Measurements from ENCODE around the gene P2RY6.

P2RY6 gene

DNA sequence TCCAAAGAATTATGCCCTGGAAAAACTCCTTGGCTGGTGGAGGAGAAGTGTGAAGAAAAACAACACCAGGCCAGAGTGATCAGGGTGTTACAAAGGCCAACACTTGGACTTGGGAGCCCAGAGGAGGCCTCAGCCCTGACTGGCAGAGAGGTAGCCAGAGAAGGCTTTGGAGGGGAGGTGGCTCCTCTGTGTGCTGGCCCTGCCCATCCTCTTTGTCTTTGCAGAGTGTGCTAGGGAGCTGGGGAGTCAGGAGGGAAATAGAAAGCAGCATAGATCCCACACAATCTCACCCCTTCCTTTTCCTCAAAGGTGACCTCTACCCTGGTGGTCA is 12.0 kb upstream of the P2RY6 start:
- Histone ChIP-seq H3K27me3 (replicated peaks; ENCODE audit: control insufficient read depth, insufficient read depth, low read length, poor library complexity, severe bottlenecking) (peaks cover 8% of the 10 kb centered on the region), H3K36me3 (ENCODE audit: control insufficient read depth, insufficient read depth, low read length) (no peaks in the 10 kb centered on the region), H3K4me1 (ENCODE audit: control insufficient read depth, insufficient read depth, low read length, poor library complexity, severe bottlenecking) (no peaks in the 10 kb centered on the region), H3K27ac (ENCODE audit: insufficient read depth, low read length, poor library complexity, severe bottlenecking) (no peak overlapping the region), H3K4me3 (ENCODE audit: insufficient read depth, low read depth, low read length, poor library complexity, severe bottlenecking) (no peak overlapping the region), H3K9me3 (ENCODE audit: control insufficient read depth, low read length) (no peaks in the 10 kb centered on the region)
- no peak for DNase-seq

- no peaks in the 10 kb centered on the region for H3K9me3 ChIP-seq (ENCODE audit: control insufficient read depth, low read length)
- no peak overlapping the region for H3K27ac ChIP-seq (ENCODE audit: insufficient read depth, low read length, poor library complexity, severe bottlenecking)
- H3K27me3 ChIP-seq (replicated peaks; ENCODE audit: control insufficient read depth, insufficient read depth, low read length, poor library complexity, severe bottlenecking) = peaks cover 9% of the 10 kb centered on the region
- no peaks in the 10 kb centered on the region for H3K4me1 ChIP-seq (ENCODE audit: control insufficient read depth, insufficient read depth, low read length, poor library complexity, severe bottlenecking)
- H3K36me3 ChIP-seq (ENCODE audit: control insufficient read depth, insufficient read depth, low read length) = no peaks in the 10 kb centered on the region
- no peak for DNase-seq
- H3K4me3 ChIP-seq (ENCODE audit: insufficient read depth, low read depth, low read length, poor library complexity, severe bottlenecking) = no peak overlapping the region
These were observed 9.2 kb upstream of the P2RY6 start for GRCh38 chr11:73262851-73263495.

DNA sequence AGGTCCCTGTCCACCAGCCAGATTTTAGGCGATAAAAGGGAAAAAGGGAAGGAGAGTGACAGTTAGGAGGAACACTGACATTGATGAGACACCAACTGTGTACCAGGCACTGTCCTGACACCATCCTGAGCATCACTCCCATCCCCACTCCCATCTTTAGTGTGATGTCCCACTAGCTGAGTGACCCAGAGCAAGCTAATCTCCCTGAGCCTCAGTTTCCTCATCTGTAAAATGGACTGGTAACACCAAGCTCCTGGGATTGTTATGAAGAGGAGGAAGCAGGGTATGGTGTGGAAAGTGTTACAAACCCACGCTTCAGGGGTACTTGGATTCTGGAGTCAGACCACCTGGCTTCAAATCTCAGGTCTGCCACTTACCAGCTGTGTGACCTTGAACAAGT is 8.5 kb upstream of the P2RY6 start:
- Histone ChIP-seq H3K27ac (ENCODE audit: insufficient read depth, low read length, poor library complexity, severe bottlenecking) (no peak overlapping the region), H3K4me3 (ENCODE audit: insufficient read depth, low read depth, low read length, poor library complexity, severe bottlenecking) (no peak overlapping the region), H3K9me3 (ENCODE audit: control insufficient read depth, low read length) (no peaks in the 10 kb centered on the region), H3K4me1 (ENCODE audit: control insufficient read depth, insufficient read depth, low read length, poor library complexity, severe bottlenecking) (no peaks in the 10 kb centered on the region), H3K27me3 (replicated peaks; ENCODE audit: control insufficient read depth, insufficient read depth, low read length, poor library complexity, severe bottlenecking) (peaks cover 9% of the 10 kb centered on the region), H3K36me3 (ENCODE audit: control insufficient read depth, insufficient read depth, low read length) (no peaks in the 10 kb centered on the region)
- DNase-seq = no peak

- Histone ChIP-seq H3K27me3 (replicated peaks; ENCODE audit: control insufficient read depth, insufficient read depth, low read length, poor library complexity, severe bottlenecking) (peaks cover 9% of the 10 kb centered on the region), H3K27ac (ENCODE audit: insufficient read depth, low read length, poor library complexity, severe bottlenecking) (no peak overlapping the region), H3K4me1 (ENCODE audit: control insufficient read depth, insufficient read depth, low read length, poor library complexity, severe bottlenecking) (no peaks in the 10 kb centered on the region), H3K9me3 (ENCODE audit: control insufficient read depth, low read length) (no peaks in the 10 kb centered on the region), H3K4me3 (ENCODE audit: insufficient read depth, low read depth, low read length, poor library complexity, severe bottlenecking) (no peak overlapping the region), H3K36me3 (ENCODE audit: control insufficient read depth, insufficient read depth, low read length) (no peaks in the 10 kb centered on the region)
- DNase-seq = no peak
These were observed 6.8 kb upstream of the P2RY6 start for GRCh38 chr11:73265278-73265810.

DNA sequence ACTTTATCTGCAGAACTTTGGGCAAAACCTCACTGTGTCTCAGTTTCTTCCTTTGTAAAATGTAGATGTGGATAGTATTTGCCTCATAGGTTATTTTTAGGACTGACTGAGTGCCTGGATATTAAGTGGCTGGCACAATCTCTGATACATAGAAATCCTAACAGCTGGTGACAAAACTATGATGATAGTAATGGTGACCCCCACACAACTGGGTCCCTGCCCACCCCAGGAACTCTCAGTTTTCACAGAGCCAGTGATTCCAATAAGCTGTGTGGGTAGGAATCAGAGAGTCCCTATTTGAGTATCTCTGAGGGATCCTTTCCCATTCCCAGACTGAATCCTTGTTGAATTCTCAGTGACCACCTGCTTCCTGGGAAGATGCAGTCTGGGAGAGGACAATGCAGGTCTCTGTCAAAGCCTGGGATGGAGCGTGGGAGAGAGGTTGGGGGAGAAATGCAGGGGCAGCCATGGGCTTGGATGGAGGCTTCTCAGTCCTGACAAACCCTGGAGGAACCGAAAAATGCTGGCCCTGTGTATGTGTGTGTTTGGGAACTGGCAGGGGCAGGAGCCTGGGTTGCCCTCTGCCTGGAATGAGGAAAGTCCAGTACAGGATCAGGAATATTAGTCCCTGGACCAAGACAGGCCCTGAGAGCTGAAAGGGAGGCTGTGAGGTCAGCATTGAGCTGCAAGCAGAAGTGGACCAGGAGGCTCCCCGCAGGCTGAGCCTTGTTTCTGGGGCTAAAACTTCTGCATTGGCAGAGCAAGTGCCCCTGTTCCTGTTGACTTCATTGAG is 6.1 kb upstream of the P2RY6 start:
- no peak for DNase-seq
- Histone ChIP-seq H3K27ac (ENCODE audit: insufficient read depth, low read length, poor library complexity, severe bottlenecking) (no peak overlapping the region), H3K4me3 (ENCODE audit: insufficient read depth, low read depth, low read length, poor library complexity, severe bottlenecking) (no peak overlapping the region), H3K27me3 (replicated peaks; ENCODE audit: control insufficient read depth, insufficient read depth, low read length, poor library complexity, severe bottlenecking) (peaks cover 9% of the 10 kb centered on the region), H3K36me3 (ENCODE audit: control insufficient read depth, insufficient read depth, low read length) (no peaks in the 10 kb centered on the region), H3K4me1 (ENCODE audit: control insufficient read depth, insufficient read depth, low read length, poor library complexity, severe bottlenecking) (no peaks in the 10 kb centered on the region), H3K9me3 (ENCODE audit: control insufficient read depth, low read length) (no peaks in the 10 kb centered on the region)

DNA sequence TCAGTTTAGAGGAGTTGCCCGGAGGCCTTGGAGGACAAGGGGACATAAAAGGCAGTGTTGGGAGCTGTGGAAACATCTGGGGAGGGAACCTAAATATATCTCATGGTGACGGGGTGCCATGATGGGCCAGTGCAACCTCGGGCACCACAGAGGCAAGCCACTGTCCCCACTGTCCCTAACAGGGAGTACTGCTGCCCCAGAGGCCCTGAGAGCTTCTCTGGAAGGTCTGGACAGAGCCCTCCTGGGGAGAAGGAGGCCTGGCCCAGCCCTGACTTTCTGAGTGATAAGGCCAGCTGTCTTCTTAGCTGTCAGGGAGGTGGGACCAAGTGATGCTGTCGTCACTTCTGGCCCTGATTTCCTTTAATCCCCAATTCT is 5.5 kb upstream of the P2RY6 start:
- no peaks in the 10 kb centered on the region for H3K4me1 ChIP-seq (ENCODE audit: control insufficient read depth, insufficient read depth, low read length, poor library complexity, severe bottlenecking)
- peaks cover 9% of the 10 kb centered on the region for H3K27me3 ChIP-seq (replicated peaks; ENCODE audit: control insufficient read depth, insufficient read depth, low read length, poor library complexity, severe bottlenecking)
- H3K9me3 ChIP-seq (ENCODE audit: control insufficient read depth, low read length) = no peaks in the 10 kb centered on the region
- H3K27ac ChIP-seq (ENCODE audit: insufficient read depth, low read length, poor library complexity, severe bottlenecking) = no peak overlapping the region
- no peak overlapping the region for H3K4me3 ChIP-seq (ENCODE audit: insufficient read depth, low read depth, low read length, poor library complexity, severe bottlenecking)
- no peak for DNase-seq
- no peaks in the 10 kb centered on the region for H3K36me3 ChIP-seq (ENCODE audit: control insufficient read depth, insufficient read depth, low read length)

DNA sequence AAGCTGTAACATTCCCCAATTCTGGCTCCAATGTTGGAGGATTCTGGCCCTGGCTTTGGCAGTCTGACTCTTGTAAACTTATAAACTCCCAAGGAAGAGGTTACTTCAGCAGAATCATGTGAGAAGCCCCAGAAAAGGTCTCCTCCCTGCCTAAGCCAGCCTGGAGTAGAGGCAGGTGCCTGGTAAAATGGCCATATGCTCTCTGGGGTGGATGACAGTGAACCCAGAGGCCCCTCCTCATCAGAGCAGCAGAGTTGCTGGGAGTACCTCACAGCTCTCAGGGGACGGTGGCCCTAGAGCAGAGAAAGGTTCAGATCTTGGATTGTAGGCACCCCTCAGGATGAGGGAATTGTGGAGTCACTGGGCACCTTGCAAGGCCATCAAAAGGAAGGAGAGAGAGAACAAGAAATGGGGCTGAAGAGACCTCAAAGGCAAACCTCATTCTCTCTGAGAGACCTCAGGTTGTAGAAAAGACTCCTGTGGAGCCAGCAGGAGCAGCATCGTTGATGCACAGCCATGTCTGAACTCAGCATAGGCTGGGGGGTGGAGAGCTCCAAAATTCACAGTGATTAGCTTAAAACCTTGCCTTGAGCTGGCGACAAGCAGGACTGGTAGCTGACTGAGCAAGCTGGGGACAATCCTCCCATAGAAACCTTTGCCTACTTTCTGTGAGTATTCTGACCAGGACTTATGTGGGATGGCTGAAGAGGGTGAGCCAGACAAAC is 4.9 kb upstream of the P2RY6 start:
- H3K4me3 ChIP-seq (ENCODE audit: insufficient read depth, low read depth, low read length, poor library complexity, severe bottlenecking) = no peak overlapping the region
- peaks cover 9% of the 10 kb centered on the region for H3K27me3 ChIP-seq (replicated peaks; ENCODE audit: control insufficient read depth, insufficient read depth, low read length, poor library complexity, severe bottlenecking)
- H3K4me1 ChIP-seq (ENCODE audit: control insufficient read depth, insufficient read depth, low read length, poor library complexity, severe bottlenecking) = no peaks in the 10 kb centered on the region
- H3K27ac ChIP-seq (ENCODE audit: insufficient read depth, low read length, poor library complexity, severe bottlenecking) = no peak overlapping the region
- no peaks in the 10 kb centered on the region for H3K9me3 ChIP-seq (ENCODE audit: control insufficient read depth, low read length)
- no peak for DNase-seq
- H3K36me3 ChIP-seq (ENCODE audit: control insufficient read depth, insufficient read depth, low read length) = no peaks in the 10 kb centered on the region

DNA sequence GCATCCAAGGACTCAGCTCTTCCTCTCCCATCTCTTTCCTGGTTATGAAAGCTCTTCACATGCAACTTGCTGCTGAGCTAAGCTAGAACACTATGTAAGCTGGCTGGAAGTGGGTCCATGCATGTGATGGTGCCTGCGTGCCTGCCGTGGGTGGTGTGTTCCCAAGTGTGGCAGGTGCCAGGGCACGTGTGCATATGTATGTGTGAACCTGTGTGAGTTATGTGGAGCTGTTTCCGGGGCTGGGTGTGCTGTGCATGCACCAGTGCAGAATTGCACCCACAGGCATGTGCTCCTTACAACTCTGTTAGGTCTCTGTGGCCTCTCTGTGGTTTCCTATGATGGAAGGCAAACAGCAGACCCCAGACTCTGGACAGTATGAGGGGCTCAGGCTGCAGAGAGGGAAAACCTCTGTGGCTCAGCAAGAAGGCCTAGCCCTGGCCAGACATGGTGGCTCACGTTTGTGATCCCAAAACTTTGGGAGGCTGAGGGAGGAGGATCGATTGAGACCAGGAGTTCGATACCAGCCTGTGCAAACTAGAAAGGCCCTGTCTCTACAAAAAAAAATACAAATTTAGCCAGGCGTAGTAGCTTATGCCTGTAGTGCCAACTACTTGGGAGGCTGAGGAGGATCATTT is 4.1 kb upstream of the P2RY6 start:
- Histone ChIP-seq H3K4me3 (ENCODE audit: insufficient read depth, low read depth, low read length, poor library complexity, severe bottlenecking) (no peak overlapping the region), H3K36me3 (ENCODE audit: control insufficient read depth, insufficient read depth, low read length) (no peaks in the 10 kb centered on the region), H3K27me3 (replicated peaks; ENCODE audit: control insufficient read depth, insufficient read depth, low read length, poor library complexity, severe bottlenecking) (peaks cover 9% of the 10 kb centered on the region), H3K9me3 (ENCODE audit: control insufficient read depth, low read length) (no peaks in the 10 kb centered on the region), H3K27ac (ENCODE audit: insufficient read depth, low read length, poor library complexity, severe bottlenecking) (no peak overlapping the region), H3K4me1 (ENCODE audit: control insufficient read depth, insufficient read depth, low read length, poor library complexity, severe bottlenecking) (no peaks in the 10 kb centered on the region)
- no peak for DNase-seq

DNA sequence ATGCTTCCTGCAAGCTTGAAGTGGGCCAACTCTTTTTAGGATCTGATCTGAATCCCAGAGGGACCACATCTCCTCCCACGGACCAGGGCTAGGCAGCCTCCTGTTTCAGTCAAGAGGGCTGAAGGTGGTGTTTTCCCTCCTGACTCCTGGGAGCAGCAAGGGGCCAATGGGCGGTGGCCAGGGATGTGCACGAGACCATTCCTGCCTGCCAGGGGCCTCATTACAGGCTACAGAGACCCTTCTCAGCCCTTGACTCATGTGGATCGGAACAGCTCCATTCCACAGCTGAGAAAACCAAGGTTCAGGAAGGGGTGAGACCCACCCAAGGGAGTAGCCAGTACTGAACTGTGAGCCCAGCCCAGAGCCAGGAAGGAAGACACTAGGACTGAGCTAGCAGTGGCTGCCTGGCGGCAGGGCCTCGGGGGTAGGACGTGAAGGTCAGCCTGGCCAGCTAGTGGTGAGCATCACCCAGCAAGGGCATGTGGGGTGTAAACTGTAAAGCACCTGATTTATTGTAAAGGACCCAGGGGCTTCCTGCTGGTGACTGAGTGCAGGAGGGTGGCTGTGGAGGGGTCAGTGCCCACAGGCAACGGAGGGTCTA is 3.4 kb upstream of the P2RY6 start:
- no peak for DNase-seq
- Histone ChIP-seq H3K4me3 (ENCODE audit: insufficient read depth, low read depth, low read length, poor library complexity, severe bottlenecking) (no peak overlapping the region), H3K36me3 (ENCODE audit: control insufficient read depth, insufficient read depth, low read length) (no peaks in the 10 kb centered on the region), H3K27ac (ENCODE audit: insufficient read depth, low read length, poor library complexity, severe bottlenecking) (no peak overlapping the region), H3K9me3 (ENCODE audit: control insufficient read depth, low read length) (no peaks in the 10 kb centered on the region), H3K27me3 (replicated peaks; ENCODE audit: control insufficient read depth, insufficient read depth, low read length, poor library complexity, severe bottlenecking) (peaks cover 9% of the 10 kb centered on the region), H3K4me1 (ENCODE audit: control insufficient read depth, insufficient read depth, low read length, poor library complexity, severe bottlenecking) (no peaks in the 10 kb centered on the region)
